Right atrium auricular region (tissue), 2 donors: ENCODE results near the gene SLC25A1. TPM values are rescaled to one million over a fixed set of nuclear protein-coding genes. Genes with fewer than 3 reads are reported as not detected.

Source experiments
- DNase-seq: peaks from one replicate; pipeline ENCODE4 v3.0.0-alpha.2; 2019; ENCODE audit warnings: low spot score
- H3K27ac ChIP-seq, 2 donors: fragments of 200-600 bp; sonication (generic); 1 replicate in 1 of 2; 2 replicates in 1 of 2; pipeline ENCODE4 v1.5.1; 2016 to 2019
- H3K27me3 ChIP-seq, 2 donors: fragments of 200-600 bp; sonication (generic); one replicate each; pipeline versions ENCODE4 v1.5.1 to v1.6.0; 2017 to 2019
- H3K36me3 ChIP-seq: fragments of 200-600 bp; sonication (generic); one replicate; pipeline ENCODE4 v1.5.1; 2016
- H3K4me1 ChIP-seq, 2 donors: fragments of 200-600 bp; sonication (generic); one replicate each; pipeline versions ENCODE4 v1.5.1 to v1.6.0; 2017 to 2019
- H3K4me3 ChIP-seq, 2 donors: fragments of 200-600 bp; sonication (generic); 1 replicate in 1 of 2; 2 replicates in 1 of 2; pipeline ENCODE4 v1.5.1; 2017 to 2019; ENCODE audit warnings: mild to moderate bottlenecking in 1 of 2, moderate library complexity in 1 of 2
- H3K9me3 ChIP-seq, 2 donors: fragments of 200-600 bp; sonication (generic); one replicate each; pipeline ENCODE4 v1.5.1; 2019
- CTCF ChIP-seq, 2 donors: fragments of 200-600 bp; sonication (generic); IDR thresholded peaks; one replicate each; pipeline ENCODE4 v1.5.1; 2019; ENCODE audit warnings: antibody characterized with exemption in 2 of 2
- total RNA-seq, 2 donors: library from RNA; depleted of rRNA; stranded (reverse); fragments of >200 nt; gene quantifications; one replicate each; pipeline ENCODE4 v1.1.0, GENCODE V29; 2016

SLC25A1 gene
- total RNA-seq, 2 donors from 2014 or later, result 12.7 to 27.6 TPM

DNA sequence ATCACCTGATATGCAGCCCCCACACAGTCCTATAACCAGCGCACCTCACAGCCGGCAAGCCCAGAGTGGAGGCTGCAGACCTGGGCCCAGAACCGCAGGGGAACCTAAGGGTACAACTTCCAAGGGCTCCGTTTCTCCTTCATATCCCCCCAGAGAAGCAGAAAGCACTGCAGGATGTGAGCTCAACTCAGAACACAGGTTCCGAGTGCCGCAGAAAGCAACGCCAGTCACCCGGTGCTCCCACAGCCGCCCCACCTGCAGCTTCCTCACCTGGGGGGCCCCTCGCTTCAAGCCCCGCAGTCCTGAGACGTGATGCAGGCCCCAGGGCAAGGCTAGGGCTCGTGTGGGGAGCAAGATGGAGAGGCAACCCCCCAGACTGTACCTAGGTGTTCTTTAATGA, 45.0 kb downstream of the SLC25A1 start:
- H3K4me3 ChIP-seq, result no peak overlapping the region
- H3K27me3 ChIP-seq, result no peaks in the 10 kb centered on the region
- TF ChIP-seq CTCF (IDR thresholded peaks at IDR 0.05), result no peak
- no peak for DNase-seq
- H3K36me3 ChIP-seq, result peaks cover 53% of the 10 kb centered on the region
- no peak overlapping the region for H3K27ac ChIP-seq
- no peaks in the 10 kb centered on the region for H3K9me3 ChIP-seq
- no peaks in the 10 kb centered on the region for H3K4me1 ChIP-seq

- peaks cover 45% of the 10 kb centered on the region for H3K36me3 ChIP-seq
Measured at GRCh38 chr22:19132693-19133400, 45.7 kb downstream of the SLC25A1 start.

GRCh38 chr22:19132153-19132552, 46.4 kb downstream of the SLC25A1 start:
- Histone ChIP-seq H3K27me3 (no peaks in the 10 kb centered on the region), H3K4me3 (no peak overlapping the region), H3K36me3 (peaks cover 38% of the 10 kb centered on the region), H3K27ac (no peak overlapping the region), H3K9me3 (no peaks in the 10 kb centered on the region), H3K4me1 (no peaks in the 10 kb centered on the region)
- DNase-seq, result no peak
- no peak for TF ChIP-seq CTCF (IDR thresholded peaks at IDR 0.05)

More at GRCh38 chr22:19132693-19133400, 45.7 kb downstream of the SLC25A1 start:
- H3K4me3 ChIP-seq, result no peak overlapping the region
- no peak overlapping the region for H3K27ac ChIP-seq
- TF ChIP-seq CTCF (IDR thresholded peaks at IDR 0.05), result no peak
- no peaks in the 10 kb centered on the region for H3K27me3 ChIP-seq
- no peaks in the 10 kb centered on the region for H3K4me1 ChIP-seq
- DNase-seq, result no peak
- no peaks in the 10 kb centered on the region for H3K9me3 ChIP-seq

GRCh38 chr22:19131685-19132015, 46.9 kb downstream of the SLC25A1 start:
- Histone ChIP-seq H3K27ac (no peak overlapping the region), H3K4me1 (no peaks in the 10 kb centered on the region), H3K4me3 (no peak overlapping the region), H3K27me3 (no peaks in the 10 kb centered on the region), H3K36me3 (peaks cover 33% of the 10 kb centered on the region), H3K9me3 (no peaks in the 10 kb centered on the region)
- DNase-seq, result no peak
- TF ChIP-seq CTCF (IDR thresholded peaks at IDR 0.05), result no peak

GRCh38 chr22:19130959-19131684, 47.4 kb downstream of the SLC25A1 start, which contains the start of gene TSSK2:
Gene TSSK2 (plus strand): TSS chr22:19131308. CDS start chr22:19131400, 92 bp downstream.
- TF ChIP-seq CTCF (IDR thresholded peaks at IDR 0.05), result no peak
- peaks cover 30% of the 10 kb centered on the region for H3K36me3 ChIP-seq
- H3K9me3 ChIP-seq, result no peaks in the 10 kb centered on the region
- H3K27me3 ChIP-seq, result no peaks in the 10 kb centered on the region
- no peak within 1 kb of the TSS for H3K27ac ChIP-seq
- no peak within 1 kb of the TSS for H3K4me3 ChIP-seq
- DNase-seq, result no peak
- no peaks in the 10 kb centered on the region for H3K4me1 ChIP-seq
